Sciatic nerve (tissue), 2 donors: ENCODE data around the gene DBI. TPM values are rescaled to one million over a fixed set of nuclear protein-coding genes. Genes with fewer than 3 reads are reported as not detected.

Experiments
- ATAC-seq: fragments of 200-7000 bp; cut with Tn5 transposase; one replicate; pipeline ENCODE4 v1.9.1; 2020; ENCODE audit warnings: mild to moderate bottlenecking, moderate library complexity
- DNase-seq: peaks from one replicate; pipeline ENCODE4 v3.0.0-alpha.2; 2020; ENCODE audit warnings: low spot score
- intact Hi-C: fragments of 100-400 bp; cut with DNase I; formaldehyde crosslinking; loops from one replicate; pipeline ENCODE4 v1.14.2; 2022
- total RNA-seq: library from RNA; stranded (reverse); fragmentation: NEBNext Ultra II Directional; extraction: Animal tissue kit (Norgen Biotek cat#: 25700); gene quantifications from one replicate; pipeline ENCODE4 v1.2.1, GENCODE V29; 2021
- donor health status: DM: no; HTN: no; CAD: no.
- donor health status: DM: no; HTN: no; CAD: no.

The DBI gene
- total RNA-seq, 1 donor from 2014 or later, result 105 TPM

DNA sequence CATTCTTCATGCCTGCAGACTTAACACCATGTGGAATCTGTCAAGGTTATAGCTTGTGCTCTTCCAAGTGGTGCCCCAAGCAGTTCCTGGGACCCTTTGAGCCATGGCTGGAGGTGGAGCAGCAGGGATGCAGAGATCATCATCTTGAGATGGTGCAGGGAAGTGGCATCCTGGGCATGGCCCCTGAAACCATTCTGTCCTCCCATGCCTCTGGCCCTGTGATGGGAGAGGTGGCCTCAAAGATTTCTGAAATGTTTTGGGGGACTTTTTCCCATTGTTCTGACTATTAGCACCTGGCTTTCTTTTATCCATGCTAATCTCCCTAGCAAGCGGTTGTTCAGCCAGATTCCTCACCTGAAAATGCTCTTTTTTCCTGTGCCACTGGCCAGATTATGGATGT, 54.5 kb downstream of the DBI start:
- no peak for ATAC-seq
- intact Hi-C loops, result no loop called here
- DNase-seq, result no peak

DNA sequence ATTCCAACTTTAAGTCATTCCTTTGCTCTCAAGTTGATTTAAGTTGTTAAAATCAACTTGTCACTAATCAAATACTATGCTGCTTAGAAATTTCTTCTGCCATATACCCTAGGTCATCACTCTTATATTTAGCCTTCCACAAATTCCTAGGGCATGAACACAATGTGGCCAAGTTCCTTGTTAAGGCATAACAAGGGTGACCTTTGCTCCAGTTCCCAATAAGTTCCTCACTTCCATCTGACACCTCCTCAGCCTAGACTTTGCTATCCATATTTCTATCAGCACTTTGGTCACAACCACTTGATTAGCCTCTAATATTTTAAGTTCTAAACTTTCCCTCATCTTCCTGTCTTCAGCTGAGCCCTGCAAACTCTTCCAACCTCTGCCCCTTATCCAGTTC, 55.0 kb downstream of the DBI start:
- intact Hi-C loops, result no loop called here
- DNase-seq, result no peak
- ATAC-seq, result no peak

Other genes starting within 250 kb of the DBI start
- gene C1QL2, start 208.2 kb upstream of the DBI start, total RNA-seq, result not detected
- 9.1 TPM for gene STEAP3, start 143.1 kb upstream of the DBI start, total RNA-seq
- gene C2orf76, start 143 bp upstream of the DBI start, total RNA-seq, result 17.6 TPM
- gene TMEM37, start 64.9 kb downstream of the DBI start, total RNA-seq, result 7.1 TPM
- not detected for gene SCTR, start 157.5 kb downstream of the DBI start, total RNA-seq
- gene CFAP221, start 177.5 kb downstream of the DBI start, total RNA-seq, result 1.8 TPM